ENCODE results near the gene HACL1.

HACL1 gene

DNA sequence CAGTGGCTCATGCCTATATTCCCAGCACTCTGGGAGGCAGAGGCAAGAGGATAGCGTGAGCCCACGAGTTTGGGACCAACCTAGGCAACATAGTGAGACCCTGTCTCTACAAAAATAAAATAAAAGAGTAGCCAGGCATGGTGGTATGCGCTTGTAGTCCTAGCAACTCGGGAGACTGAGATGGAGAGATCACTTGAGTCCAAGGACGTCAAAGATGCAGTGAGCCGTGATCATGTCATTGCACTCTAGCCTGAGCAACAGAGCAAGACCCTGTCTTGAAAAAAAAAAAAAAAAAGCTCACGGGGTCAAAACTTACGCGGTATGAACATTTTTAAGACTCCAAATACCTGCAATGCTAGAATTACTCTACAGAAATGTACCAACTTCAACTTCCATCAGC, 42.8 kb downstream of the HACL1 start:
- no peak for DNase-seq (ENCODE audit: low read depth, low spot score)
- no peak overlapping the region for H3K4me3 ChIP-seq (ENCODE audit: low read depth, low read length)
- in situ Hi-C loops (cut with HindIII; ENCODE audit: low sequenced_read_pairs): no loop called here
- TF ChIP-seq, protein P1, sequence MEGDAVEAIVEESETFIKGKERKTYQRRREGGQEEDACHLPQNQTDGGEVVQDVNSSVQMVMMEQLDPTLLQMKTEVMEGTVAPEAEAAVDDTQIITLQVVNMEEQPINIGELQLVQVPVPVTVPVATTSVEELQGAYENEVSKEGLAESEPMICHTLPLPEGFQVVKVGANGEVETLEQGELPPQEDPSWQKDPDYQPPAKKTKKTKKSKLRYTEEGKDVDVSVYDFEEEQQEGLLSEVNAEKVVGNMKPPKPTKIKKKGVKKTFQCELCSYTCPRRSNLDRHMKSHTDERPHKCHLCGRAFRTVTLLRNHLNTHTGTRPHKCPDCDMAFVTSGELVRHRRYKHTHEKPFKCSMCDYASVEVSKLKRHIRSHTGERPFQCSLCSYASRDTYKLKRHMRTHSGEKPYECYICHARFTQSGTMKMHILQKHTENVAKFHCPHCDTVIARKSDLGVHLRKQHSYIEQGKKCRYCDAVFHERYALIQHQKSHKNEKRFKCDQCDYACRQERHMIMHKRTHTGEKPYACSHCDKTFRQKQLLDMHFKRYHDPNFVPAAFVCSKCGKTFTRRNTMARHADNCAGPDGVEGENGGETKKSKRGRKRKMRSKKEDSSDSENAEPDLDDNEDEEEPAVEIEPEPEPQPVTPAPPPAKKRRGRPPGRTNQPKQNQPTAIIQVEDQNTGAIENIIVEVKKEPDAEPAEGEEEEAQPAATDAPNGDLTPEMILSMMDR (IDR thresholded peaks at IDR 0.05; ENCODE audit: low read depth, low read length): no peak

DNA sequence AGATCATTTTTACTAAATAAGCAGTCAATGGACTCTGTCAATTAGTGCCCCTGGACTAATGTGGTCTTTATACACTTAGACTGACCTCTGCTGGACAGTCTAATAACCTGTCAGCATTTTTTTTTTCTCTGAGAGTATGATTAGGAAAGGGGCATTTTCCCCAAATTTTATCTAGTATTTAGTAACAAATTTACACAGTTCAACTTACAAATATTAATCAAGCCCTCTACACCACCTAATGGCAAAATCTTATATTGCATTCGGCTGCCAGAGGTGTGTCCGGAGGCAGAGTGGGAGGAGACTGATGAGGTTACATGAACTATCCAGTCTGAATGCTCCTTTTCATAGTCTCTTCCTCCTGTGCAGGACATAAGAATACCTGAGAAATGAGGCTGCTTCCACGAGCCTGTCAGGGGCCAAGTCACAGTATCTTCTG, 43.8 kb downstream of the HACL1 start:
- no peak overlapping the region for H3K4me3 ChIP-seq (ENCODE audit: low read depth, low read length)
- in situ Hi-C loops (cut with HindIII; ENCODE audit: low sequenced_read_pairs): no loop called here
- peak; percentile 88 for DNase-seq (ENCODE audit: low read depth, low spot score)
- TF ChIP-seq, protein P1 (IDR thresholded peaks at IDR 0.05; ENCODE audit: low read depth, low read length): peak; percentile 57

DNA sequence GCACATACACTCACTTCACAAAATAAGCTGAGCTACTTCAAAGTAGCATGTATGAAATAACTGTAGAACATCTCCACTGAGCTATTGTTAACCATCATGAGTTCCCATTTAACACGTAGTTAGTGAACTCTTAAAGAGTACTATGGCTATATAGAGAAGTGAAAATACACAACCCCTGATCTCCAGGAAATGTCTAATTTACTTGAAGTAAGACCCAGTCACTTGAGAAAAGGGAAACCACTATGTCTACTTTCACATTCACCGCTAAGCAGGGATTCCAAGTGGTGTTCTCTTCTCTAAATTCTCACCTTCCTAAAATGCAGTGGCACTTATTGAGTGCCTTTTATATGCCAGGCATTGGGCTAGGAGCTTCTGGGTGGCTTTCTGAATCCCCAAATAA, 44.9 kb downstream of the HACL1 start:
- TF ChIP-seq, protein P1 (IDR thresholded peaks at IDR 0.05; ENCODE audit: low read depth, low read length): no peak
- in situ Hi-C loops (cut with HindIII; ENCODE audit: low sequenced_read_pairs): no loop called here
- no peak overlapping the region for H3K4me3 ChIP-seq (ENCODE audit: low read depth, low read length)
- no peak for DNase-seq (ENCODE audit: low read depth, low spot score)

DNA sequence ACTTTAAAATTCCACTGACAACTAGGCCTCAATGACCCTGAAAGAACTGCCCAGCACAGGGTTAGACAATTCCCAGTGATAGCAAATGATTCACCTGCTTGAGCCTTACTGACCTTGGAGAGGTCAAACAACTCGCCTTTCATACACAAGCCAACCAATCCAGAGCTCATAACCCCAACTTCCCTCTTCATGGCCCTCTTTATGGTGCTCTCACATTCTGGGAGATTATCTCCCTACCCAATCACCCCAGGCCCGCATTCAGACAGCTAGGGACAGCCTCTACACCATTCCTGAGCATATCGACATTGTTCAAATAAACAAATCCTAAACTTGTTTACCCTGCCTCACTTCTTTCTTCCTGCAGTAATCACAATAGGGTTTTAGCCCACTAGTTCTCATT, 47.6 kb downstream of the HACL1 start:
- no peak for DNase-seq (ENCODE audit: low read depth, low spot score)
- in situ Hi-C loops (cut with HindIII; ENCODE audit: low sequenced_read_pairs): no loop called here
- TF ChIP-seq, protein P1 (IDR thresholded peaks at IDR 0.05; ENCODE audit: low read depth, low read length): no peak
- H3K4me3 ChIP-seq (ENCODE audit: low read depth, low read length): no peak overlapping the region

DNA sequence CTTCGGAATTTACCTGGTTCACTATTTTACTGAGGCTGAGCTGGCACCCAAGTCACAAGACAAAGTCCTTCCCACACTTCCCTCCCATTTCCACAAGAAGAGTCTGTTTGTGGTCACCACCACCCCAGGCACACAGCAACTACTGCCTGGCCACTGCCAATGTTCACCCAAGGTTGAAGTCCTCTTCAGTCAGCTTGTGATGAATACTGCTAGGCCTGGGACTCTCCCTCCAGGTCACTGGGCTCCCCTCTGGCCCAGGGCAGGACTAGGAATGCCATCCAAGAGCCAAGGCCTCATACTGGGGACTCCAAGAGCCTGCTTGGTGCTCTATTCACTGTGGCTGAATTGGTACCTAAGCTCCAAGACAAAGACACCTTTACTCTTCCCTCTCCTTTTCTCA, 49.5 kb downstream of the HACL1 start:
- DNase-seq (ENCODE audit: low read depth, low spot score): no peak
- no peak overlapping the region for H3K4me3 ChIP-seq (ENCODE audit: low read depth, low read length)
- TF ChIP-seq, protein P1 (IDR thresholded peaks at IDR 0.05; ENCODE audit: low read depth, low read length): no peak
- in situ Hi-C loops (cut with HindIII; ENCODE audit: low sequenced_read_pairs): no loop called here

DNA sequence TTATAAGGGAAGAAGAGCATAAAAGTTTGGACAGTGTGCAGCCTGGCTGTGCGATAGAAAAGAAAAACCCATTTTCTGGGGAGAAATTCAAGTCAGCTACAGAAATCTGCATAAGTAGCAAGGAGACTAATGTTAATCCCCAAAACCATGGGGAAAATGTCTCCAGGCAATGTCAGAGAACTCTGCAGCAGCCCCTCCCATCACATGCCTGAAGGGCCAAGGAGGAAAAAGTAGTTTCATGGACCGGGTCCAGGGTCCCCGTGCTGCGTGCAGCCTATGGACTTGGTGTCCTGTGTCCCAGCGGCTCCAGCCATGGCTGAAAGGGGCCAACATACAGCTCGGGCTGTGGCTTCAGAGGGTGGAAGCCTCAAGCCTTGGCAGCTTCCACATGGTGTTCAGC, 51.5 kb downstream of the HACL1 start:
- TF ChIP-seq, protein P1 (IDR thresholded peaks at IDR 0.05; ENCODE audit: low read depth, low read length): no peak
- no peak overlapping the region for H3K4me3 ChIP-seq (ENCODE audit: low read depth, low read length)
- DNase-seq (ENCODE audit: low read depth, low spot score): no peak
- in situ Hi-C loops (cut with HindIII; ENCODE audit: low sequenced_read_pairs): no loop called here

DNA sequence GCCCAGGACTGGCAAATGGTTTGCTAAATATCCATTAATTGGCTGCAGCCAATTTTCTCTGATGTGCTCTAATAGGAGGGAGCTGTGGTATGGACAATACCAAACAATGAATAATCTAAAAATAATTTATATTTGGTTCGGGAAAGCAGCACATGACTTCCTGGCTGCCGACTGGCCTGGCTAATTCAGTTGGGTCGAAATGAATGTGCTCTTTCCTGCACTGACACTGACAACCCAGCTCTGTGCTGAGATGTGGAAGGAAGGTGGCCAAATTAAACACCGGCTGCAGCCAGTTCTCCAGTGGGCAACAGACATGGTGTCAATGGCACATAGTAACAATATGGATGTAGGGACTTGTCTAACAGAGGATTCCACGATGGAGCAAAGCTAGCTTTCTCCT, 58.8 kb downstream of the HACL1 start:
- in situ Hi-C loops (cut with HindIII; ENCODE audit: low sequenced_read_pairs): no loop called here
- TF ChIP-seq, protein P1 (IDR thresholded peaks at IDR 0.05; ENCODE audit: low read depth, low read length): no peak
- H3K4me3 ChIP-seq (ENCODE audit: low read depth, low read length): no peak overlapping the region

More for the DNA sequence above, 58.8 kb downstream of the HACL1 start:
- DNase-seq (ENCODE audit: low read depth, low spot score): no peak

All from astrocyte of the spinal cord (primary cell).